BLaER1 (cell line): ENCODE results near the gene URGCP.

Source experiments
- H3K27ac ChIP-seq: shearing (Covaris generic); formaldehyde crosslinking; 2 replicates; pipeline ENCODE4 v1.8.1; 2022
- H3K27me3 ChIP-seq: shearing (Covaris generic); formaldehyde crosslinking; 2 replicates; pipeline ENCODE4 v1.8.1; 2022
- H3K36me3 ChIP-seq: shearing (Covaris generic); formaldehyde crosslinking; 2 replicates; pipeline ENCODE4 v1.8.1; 2022
- H3K4me1 ChIP-seq: shearing (Covaris generic); formaldehyde crosslinking; 2 replicates; pipeline ENCODE4 v1.8.1; 2022
- H3K4me2 ChIP-seq: shearing (Covaris generic); formaldehyde crosslinking; 2 replicates; pipeline ENCODE4 v1.8.1; 2022
- H3K4me3 ChIP-seq: shearing (Covaris generic); formaldehyde crosslinking; 2 replicates; pipeline ENCODE4 v1.8.1; 2022
- H3K9ac ChIP-seq: shearing (Covaris generic); formaldehyde crosslinking; 2 replicates; pipeline ENCODE4 v1.8.1; 2022
- H3K9me3 ChIP-seq: shearing (Covaris generic); formaldehyde crosslinking; 2 replicates; pipeline ENCODE4 v1.8.1; 2022
- H4K20me1 ChIP-seq: shearing (Covaris generic); formaldehyde crosslinking; 2 replicates; pipeline ENCODE4 v1.8.1; 2022
- Cebpa-rat ChIP-seq: shearing (Covaris generic); IDR thresholded peaks from 2 replicates; pipeline ENCODE4 v1.8.1; 2022

URGCP gene, protein sequence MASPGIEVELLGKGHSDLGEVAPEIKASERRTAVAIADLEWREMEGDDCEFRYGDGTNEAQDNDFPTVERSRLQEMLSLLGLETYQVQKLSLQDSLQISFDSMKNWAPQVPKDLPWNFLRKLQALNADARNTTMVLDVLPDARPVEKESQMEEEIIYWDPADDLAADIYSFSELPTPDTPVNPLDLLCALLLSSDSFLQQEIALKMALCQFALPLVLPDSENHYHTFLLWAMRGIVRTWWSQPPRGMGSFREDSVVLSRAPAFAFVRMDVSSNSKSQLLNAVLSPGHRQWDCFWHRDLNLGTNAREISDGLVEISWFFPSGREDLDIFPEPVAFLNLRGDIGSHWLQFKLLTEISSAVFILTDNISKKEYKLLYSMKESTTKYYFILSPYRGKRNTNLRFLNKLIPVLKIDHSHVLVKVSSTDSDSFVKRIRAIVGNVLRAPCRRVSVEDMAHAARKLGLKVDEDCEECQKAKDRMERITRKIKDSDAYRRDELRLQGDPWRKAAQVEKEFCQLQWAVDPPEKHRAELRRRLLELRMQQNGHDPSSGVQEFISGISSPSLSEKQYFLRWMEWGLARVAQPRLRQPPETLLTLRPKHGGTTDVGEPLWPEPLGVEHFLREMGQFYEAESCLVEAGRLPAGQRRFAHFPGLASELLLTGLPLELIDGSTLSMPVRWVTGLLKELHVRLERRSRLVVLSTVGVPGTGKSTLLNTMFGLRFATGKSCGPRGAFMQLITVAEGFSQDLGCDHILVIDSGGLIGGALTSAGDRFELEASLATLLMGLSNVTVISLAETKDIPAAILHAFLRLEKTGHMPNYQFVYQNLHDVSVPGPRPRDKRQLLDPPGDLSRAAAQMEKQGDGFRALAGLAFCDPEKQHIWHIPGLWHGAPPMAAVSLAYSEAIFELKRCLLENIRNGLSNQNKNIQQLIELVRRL

DNA sequence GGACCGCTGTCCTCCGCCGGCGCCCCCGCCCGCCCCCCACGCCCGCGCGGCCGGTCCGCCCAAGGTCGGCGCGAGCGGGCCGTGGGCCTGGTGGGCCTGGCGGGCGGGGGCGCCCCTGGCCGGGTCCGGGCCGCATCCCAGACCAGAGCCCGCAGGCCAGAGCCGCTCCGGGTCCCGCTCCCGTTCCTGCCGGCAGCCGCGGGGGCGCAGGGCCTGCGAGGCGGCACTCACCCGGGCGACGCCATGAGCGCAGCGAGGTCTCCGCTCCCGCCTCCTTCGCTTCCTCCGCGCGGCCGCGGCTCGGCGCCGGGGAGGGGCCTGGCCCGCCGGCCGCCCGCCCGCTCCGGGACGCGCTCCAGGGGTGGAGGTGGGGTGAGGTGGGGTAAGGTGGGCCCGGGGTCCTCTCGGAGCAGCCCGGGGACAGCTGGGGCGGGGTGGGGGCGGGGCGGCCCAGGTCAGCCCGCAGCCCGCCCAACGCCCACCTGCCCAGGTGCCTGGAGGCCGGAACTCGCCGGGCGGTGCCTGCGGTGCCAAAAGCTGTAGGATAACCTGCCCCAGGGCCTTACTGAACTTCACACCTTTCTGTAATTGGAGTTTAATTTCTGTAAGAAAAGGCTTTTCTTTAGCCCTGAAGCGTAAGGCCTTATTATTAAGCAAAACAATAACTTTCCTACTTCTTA, at the start of gene URGCP:
TSS of gene URGCP (minus strand) at position 266 of the 680 bp plus-strand sequence. CDS start at position 245, 21 bp downstream.
- Histone ChIP-seq H3K27ac (peak within 1 kb of the TSS; percentile 94), H3K27me3 (no peaks in the 10 kb centered on the region), H3K9ac (peak within 1 kb of the TSS; percentile 94), H3K4me3 (peak within 1 kb of the TSS; percentile 78), H4K20me1 (peaks cover 41% of the 10 kb centered on the region), H3K4me1 (peaks cover 27% of the 10 kb centered on the region), H3K36me3 (peaks cover 13% of the 10 kb centered on the region; the same call in 1 of the 2 replicates), H3K9me3 (no peaks in the 10 kb centered on the region), H3K4me2 (peak within 1 kb of the TSS; percentile 78)
- TF ChIP-seq Cebpa-rat, result no peak

DNA sequence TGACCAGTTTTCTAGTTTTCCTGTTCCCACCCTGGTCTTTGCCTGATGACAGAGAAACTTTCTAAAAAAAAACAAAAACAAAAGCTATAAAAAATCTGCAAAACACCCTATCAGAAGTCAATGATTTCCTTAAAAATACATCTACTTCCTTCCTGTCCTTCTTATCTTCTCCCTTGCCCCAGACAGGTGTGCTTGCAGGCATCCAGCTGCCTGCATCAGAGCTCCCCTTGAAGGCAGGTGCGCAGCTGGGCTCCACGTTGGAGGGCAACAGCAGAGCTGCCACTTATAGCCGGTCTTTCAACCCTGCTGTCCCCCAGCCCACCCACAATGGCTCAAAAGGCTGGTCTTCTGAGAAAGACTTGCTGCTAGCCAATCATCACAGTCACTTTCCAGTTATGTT, 49.6 kb upstream of the URGCP start:
- H3K4me1 ChIP-seq, result peaks cover 29% of the 10 kb centered on the region
- H3K4me2 ChIP-seq, result peak overlapping the region; percentile 72
- H3K27me3 ChIP-seq, result no peaks in the 10 kb centered on the region
- peak overlapping the region; percentile 58 for H3K27ac ChIP-seq
- H3K9me3 ChIP-seq, result peaks cover 7% of the 10 kb centered on the region; the same call in 1 of the 2 replicates
- H4K20me1 ChIP-seq, result no peaks in the 10 kb centered on the region
- TF ChIP-seq Cebpa-rat, result no peak
- no peak overlapping the region for H3K9ac ChIP-seq
- no peak overlapping the region for H3K4me3 ChIP-seq
- H3K36me3 ChIP-seq, result peaks cover 30% of the 10 kb centered on the region

DNA sequence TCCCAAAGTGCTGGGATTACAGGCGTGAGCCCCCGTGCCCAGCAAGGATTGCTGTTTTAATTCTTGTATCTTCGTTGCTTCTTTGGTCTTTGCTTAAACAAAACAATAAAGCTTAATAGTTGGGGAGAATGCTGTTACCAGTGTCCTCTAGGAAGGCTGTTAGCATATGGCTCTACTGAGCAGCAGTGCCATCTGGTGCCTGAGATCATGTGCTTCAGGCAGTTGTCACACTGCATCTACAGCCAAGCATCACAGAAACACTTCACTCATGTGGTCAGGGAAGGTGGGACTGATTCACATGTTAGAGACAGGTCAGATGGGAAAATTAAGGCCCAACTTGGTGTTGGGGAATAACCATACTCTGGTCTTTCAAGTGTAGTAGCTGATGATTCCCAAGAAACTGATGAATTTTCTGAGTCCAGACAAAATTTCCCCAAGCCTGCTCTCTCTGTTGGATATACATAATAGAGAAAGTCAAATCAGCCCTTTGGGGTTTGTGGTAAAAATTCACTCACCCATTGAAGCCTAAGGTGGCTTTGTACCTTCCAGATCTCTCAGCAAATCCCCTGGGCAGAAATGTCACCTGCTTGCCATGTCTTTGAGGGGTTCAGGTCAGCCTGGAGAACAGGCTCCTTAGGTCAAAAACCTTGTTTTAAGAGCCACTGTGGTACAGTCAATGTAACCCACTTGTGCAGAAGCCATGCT, 48.3 kb upstream of the URGCP start:
- no peaks in the 10 kb centered on the region for H3K27me3 ChIP-seq
- peaks cover 6% of the 10 kb centered on the region; the same call in 1 of the 2 replicates for H3K9me3 ChIP-seq
- H3K4me3 ChIP-seq, result no peak overlapping the region
- TF ChIP-seq Cebpa-rat, result no peak
- peaks cover 29% of the 10 kb centered on the region for H3K4me1 ChIP-seq
- H3K27ac ChIP-seq, result no peak overlapping the region
- peak overlapping the region; percentile 72 for H3K4me2 ChIP-seq
- peaks cover 39% of the 10 kb centered on the region for H3K36me3 ChIP-seq
- no peaks in the 10 kb centered on the region for H4K20me1 ChIP-seq
- H3K9ac ChIP-seq, result no peak overlapping the region

DNA sequence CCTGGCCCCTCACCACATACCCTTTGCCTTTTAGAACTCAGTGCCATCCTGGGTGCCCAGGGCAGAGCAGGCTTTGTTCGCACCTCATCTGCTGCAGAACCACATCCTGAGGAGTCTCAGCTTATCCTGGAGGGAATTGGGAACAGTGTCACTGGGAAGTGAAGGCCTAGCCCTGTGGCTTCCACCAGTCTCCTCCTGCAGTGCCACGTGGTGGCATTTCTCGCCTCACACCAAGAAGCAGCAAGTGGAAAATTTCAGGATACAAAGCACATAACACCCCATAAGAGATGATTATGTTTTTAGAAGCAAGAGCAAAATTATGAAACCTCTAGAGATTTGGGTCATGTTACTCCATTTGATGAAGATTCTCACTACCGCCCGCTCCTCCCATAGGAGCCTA, 46.7 kb upstream of the URGCP start:
- no peaks in the 10 kb centered on the region for H3K27me3 ChIP-seq
- peaks cover 29% of the 10 kb centered on the region for H3K4me1 ChIP-seq
- no peaks in the 10 kb centered on the region for H4K20me1 ChIP-seq
- H3K9me3 ChIP-seq, result no peaks in the 10 kb centered on the region
- H3K36me3 ChIP-seq, result peaks cover 46% of the 10 kb centered on the region
- H3K27ac ChIP-seq, result no peak overlapping the region
- no peak overlapping the region for H3K4me2 ChIP-seq
- TF ChIP-seq Cebpa-rat, result no peak
- no peak overlapping the region for H3K4me3 ChIP-seq
- H3K9ac ChIP-seq, result no peak overlapping the region

DNA sequence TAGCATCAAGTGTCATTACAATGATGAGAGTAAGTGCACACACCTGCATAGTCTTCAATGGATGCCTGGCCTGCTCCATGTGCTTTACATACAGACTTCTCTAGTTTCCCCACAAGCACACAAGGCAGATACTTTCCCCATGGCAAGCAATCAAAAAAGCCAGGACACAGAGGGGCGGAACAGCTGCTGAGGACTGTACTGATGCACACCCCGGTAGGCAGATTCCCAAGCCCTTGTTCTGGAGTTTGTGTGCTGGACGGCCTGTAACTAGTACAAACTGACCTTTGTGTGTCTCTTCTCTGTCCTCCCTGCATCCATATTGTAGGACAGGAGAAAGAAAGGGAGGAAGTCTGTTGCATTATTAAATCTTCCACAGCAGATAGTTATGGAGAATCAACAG, 45.6 kb upstream of the URGCP start:
- no peaks in the 10 kb centered on the region for H3K27me3 ChIP-seq
- TF ChIP-seq Cebpa-rat, result no peak
- H3K36me3 ChIP-seq, result peaks cover 46% of the 10 kb centered on the region
- H3K9ac ChIP-seq, result no peak overlapping the region
- no peak overlapping the region for H3K4me2 ChIP-seq
- no peak overlapping the region for H3K27ac ChIP-seq
- H3K4me1 ChIP-seq, result peaks cover 29% of the 10 kb centered on the region
- no peaks in the 10 kb centered on the region for H4K20me1 ChIP-seq
- H3K9me3 ChIP-seq, result no peaks in the 10 kb centered on the region
- no peak overlapping the region for H3K4me3 ChIP-seq

DNA sequence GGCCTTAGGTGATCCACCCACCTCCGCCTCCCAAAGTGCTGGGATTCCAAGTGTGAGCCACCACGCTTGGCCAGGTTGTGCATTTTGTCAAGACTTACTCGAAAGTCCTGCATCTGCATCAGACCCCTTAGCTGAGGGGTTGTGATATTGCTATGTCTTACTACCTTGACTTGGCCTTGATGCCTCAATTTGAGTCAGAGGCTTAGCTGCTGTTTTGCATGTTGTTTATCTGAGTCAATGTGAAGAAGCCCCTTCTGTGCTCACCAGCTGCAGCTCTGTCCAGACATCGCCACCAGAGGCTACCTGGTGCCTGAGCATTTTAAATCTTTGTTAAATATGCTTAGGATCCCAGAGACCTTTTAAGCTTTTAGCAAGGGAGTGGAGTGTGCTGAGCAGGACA, 37.9 kb upstream of the URGCP start:
- no peak for TF ChIP-seq Cebpa-rat
- no peaks in the 10 kb centered on the region for H3K4me1 ChIP-seq
- H3K9ac ChIP-seq, result no peak overlapping the region
- peaks cover 24% of the 10 kb centered on the region; the same call in 1 of the 2 replicates for H3K36me3 ChIP-seq
- no peaks in the 10 kb centered on the region for H3K27me3 ChIP-seq
- H3K4me2 ChIP-seq, result no peak overlapping the region
- no peaks in the 10 kb centered on the region for H4K20me1 ChIP-seq
- H3K9me3 ChIP-seq, result no peaks in the 10 kb centered on the region
- no peak overlapping the region for H3K27ac ChIP-seq
- H3K4me3 ChIP-seq, result no peak overlapping the region

DNA sequence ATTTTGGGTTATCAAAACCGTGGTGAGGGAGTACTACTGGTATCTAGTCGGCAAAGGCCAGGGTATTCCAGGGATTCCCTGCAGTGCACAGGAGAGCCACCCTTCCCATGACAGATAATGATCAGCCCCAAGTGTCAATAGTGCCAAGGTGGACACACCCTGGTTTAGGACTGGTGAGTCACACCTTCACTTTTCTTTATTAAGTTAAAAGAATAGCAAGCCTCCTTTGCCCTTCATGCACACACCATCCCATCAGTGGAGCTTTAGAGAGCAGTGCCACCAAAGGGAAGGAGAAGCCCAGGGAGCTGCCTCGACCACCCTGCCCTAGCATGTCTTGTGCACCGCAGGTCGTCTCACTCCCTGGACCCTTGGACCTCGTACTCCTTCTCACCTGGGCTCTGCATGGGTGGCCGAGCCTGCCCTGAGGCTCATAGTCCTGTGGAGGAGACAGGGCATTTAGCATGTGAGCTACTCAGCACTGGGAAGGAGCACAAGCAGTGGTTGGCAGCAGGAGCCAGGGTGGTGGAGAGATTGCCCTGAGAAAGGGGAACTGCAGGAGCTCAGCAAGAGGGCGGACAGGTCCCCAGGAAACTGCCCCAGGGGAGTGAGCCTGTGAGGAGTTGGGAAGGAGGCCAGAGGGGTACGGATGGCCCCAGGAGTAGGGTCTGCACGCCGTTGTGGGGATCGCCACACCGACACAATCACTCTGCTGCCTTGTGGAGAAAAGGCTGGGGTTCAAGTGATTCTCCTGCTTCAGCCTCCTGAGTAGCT, 37.2 kb upstream of the URGCP start:
- H3K4me1 ChIP-seq, result no peaks in the 10 kb centered on the region
- no peak overlapping the region for H3K4me2 ChIP-seq
- no peak for TF ChIP-seq Cebpa-rat
- H3K4me3 ChIP-seq, result no peak overlapping the region
- no peak overlapping the region for H3K27ac ChIP-seq
- peaks cover 17% of the 10 kb centered on the region; the same call in 1 of the 2 replicates for H3K36me3 ChIP-seq
- H4K20me1 ChIP-seq, result no peaks in the 10 kb centered on the region
- H3K27me3 ChIP-seq, result no peaks in the 10 kb centered on the region
- no peaks in the 10 kb centered on the region for H3K9me3 ChIP-seq
- H3K9ac ChIP-seq, result no peak overlapping the region

DNA sequence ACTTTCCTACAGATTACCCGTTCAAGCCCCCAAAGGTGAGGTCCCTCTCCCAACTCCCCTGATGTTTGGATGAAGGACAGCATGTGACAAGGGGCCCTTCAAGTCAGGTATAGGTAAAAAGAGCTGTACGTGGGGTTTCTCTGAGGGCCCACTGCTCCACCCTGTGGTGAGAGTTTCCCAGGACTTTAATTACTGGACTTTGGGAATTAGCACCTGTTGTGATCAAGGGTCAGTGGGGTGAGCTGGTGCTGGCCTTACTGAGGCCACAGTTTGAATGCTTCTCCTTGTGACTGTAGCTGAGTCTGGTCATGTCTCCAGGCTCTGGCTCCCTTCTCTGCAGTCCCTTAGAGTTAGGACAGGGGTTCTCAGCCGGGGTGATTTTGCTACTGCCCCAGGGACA, 36.6 kb upstream of the URGCP start:
- no peak overlapping the region for H3K4me3 ChIP-seq
- no peak overlapping the region for H3K9ac ChIP-seq
- no peak overlapping the region for H3K27ac ChIP-seq
- TF ChIP-seq Cebpa-rat, result no peak
- no peaks in the 10 kb centered on the region for H3K27me3 ChIP-seq
- H3K9me3 ChIP-seq, result no peaks in the 10 kb centered on the region
- peaks cover 14% of the 10 kb centered on the region; the same call in 1 of the 2 replicates for H3K36me3 ChIP-seq
- no peaks in the 10 kb centered on the region for H4K20me1 ChIP-seq
- no peak overlapping the region for H3K4me2 ChIP-seq
- H3K4me1 ChIP-seq, result no peaks in the 10 kb centered on the region
